Kasumi-1 (cell line): Measurements from ENCODE around the gene ACAD10.
"Not testable (repeated sequence)": the region's sequence is repeated elsewhere in the genome, so short reads cannot be mapped to it uniquely, and the experiment has no call there.

Source experiments
- DNase-seq, 2 experiments: peaks; one replicate each; lab custom pipeline; 2025; lab: John Stamatoyannopoulos, UW

The ACAD10 gene

DNA sequence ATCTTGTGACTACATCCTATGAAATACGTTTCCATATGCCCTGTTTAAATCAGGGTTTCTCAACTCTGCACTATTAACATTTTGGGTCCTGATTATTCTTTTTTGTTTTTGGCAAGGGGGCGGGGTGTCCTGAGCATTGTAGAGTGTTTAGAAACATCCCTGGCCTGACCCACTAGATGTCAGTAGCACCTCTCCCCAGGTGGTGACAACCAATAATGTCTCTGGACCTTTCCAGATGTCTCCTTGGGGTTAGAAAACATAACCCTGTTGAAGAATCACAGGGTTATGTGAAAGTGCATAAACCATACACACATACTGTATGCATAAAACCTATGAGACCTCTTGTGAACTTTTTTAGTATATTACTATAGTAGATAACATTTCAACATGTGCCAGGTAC is 1.4 kb downstream of the ACAD10 start:
- peak in 1 of 2 experiments; percentile 15 for DNase-seq

DNA sequence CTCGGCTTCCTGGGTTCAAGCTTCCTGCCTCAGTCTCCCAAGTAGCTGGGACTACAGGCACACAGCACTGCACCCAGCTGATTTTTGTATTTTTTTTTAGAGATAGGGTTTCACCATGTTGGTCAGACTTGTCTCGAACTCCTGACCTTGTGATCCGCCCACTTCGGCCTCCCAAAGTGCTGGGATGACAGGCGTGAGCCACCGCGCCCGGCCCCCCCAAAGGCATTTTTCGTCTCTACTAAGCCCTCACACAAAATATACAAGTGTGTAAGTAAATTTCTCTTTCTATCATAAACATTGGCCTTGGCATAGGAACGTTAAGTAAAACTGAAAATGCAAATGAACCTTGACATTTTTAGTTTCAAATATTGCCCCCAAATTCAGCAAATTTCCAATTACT is 2.1 kb downstream of the ACAD10 start:
- no peak for DNase-seq

DNA sequence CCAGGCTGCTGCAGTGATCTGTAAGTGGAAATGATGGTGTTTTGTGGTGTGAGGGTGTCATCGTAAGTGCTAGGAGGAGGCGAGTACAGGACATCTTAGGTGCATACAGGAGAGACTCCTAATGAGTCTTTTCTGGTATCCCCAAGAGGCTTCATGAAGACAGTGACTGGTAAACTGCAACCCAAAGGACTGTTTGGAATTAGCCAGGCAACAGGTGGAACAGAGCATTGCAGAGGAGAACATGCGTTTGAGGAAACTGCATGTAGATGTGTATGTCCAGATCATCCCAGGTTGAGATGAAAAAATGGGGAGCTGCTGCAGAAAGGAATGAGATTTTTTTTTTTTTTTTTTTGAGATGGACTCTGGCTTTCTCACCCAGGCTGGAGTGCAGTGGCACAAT is 5.4 kb downstream of the ACAD10 start:
- DNase-seq = no peak

DNA sequence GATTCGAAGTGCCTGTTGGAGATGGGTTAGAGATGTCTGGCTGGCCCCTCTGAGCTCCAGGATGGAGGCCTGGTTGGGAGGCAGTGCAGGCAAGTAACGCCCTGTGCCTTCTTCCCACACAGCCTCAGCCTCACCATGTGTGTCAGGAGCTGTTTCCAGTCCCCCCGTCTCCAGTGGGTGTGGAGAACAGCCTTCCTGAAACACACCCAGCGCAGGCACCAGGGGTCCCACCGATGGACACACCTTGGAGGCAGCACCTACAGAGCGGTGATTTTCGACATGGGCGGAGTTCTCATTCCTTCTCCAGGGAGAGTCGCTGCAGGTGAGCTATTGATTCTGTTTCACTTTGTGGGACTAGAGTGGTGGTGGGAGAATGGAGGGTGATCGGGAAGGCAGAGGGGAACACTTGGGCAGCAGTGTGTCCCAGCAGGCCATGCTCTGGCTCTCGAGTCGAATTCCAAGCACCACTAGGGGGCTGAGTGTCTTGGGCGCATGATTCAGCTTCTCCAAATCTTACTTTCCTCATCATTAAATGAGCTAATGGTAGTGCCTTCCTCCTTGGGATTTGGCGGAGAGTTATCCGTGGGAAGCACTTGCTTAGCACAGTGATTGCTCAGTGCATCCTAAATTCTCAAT is 6.8 kb downstream of the ACAD10 start:
- DNase-seq = peak; percentile 47 to 50

DNA sequence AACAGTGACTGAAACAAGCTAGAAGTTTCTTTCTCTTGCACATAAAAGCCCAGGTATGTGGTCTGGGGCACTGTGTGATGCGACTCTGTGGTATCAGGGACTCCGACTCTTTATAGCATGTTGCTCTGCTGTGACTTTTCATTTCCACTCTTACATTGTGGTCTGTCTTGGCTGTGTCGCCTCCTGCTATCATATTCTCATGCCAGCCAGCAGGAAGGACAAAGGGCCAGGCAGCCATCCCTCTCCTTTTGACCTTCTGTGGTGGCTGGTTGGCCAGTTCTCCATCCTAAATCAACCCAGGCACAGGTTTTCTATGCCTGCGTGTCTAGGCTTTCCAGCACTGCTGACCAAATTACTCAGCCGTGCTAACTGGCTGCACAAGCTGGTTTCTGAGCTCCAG is 8.0 kb downstream of the ACAD10 start:
- DNase-seq = no peak

DNA sequence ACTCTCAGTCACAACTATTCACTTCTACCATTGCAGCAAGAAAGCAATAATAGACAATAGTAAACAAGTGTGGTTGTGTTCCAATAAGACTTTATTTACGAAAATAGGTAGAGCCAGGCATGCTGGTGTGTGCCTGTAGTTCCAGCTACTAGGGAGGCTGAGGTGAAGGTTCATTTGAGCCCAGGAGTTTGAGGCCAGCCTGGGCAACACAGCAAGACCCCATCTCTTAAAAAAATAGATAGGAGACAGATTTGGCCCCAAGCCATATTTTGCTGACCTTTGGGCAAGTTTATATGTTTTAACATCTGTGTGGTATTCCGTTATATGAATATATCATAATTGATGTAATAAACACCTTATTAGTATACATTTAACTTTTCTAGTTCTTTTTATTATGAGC is 14.1 kb downstream of the ACAD10 start:
- no peak for DNase-seq

DNA sequence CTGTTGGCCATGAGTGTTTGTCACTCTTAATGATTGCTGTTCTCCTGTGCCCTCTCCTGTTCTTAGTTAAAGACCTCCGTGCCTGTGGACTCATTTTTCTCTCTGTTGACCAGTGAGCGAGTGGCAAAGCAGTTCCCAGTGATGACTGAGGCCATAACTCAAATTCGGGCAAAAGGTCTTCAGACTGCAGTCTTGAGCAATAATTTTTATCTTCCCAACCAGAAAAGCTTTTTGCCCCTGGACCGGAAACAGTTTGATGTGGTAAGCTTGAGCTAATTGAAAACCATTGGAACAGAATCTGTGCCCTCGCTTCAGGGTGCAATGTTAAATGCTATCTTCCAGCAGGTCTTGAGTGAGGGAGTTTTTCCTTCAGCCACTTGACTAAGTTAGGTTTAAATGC is 19.8 kb downstream of the ACAD10 start:
- DNase-seq = no peak

DNA sequence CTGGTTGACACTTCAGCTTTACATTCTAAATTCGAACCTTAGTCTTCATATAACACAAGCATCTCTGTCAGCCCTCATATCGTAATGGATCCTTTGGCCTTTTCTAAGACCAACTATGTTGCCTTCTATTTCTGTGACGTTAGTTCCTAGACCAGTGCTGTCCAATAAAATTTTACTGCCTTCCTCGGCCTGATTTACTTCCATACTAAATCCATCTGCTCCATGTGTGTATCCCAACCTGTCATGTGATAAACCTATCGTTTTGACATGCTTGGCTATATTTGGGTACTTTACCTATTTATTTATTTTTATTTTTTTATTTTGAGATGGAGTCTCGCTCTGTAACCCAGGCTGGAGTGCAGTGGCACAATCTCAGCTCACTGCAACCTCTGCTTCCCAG is 20.3 kb downstream of the ACAD10 start:
- DNase-seq = no peak

DNA sequence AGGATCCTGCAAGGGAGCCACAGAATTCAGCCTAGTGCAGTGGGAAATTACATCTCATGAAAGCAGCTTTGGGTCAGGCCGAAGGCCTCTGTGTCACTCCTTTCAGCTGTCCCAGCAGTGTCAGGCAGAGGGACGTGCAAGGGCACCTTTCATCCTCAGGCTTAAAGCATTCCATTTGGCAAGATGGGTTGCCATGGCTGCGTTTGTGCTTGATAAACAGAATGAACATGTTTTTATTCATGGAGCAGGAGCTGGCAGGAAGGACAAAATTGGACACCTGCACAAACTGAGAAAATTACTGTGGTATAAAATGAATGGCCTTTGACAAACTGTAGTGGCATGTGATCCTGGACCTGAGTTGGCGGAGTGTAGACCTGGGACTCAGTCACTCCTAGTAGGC is 29.4 kb downstream of the ACAD10 start:
- DNase-seq = no peak

DNA sequence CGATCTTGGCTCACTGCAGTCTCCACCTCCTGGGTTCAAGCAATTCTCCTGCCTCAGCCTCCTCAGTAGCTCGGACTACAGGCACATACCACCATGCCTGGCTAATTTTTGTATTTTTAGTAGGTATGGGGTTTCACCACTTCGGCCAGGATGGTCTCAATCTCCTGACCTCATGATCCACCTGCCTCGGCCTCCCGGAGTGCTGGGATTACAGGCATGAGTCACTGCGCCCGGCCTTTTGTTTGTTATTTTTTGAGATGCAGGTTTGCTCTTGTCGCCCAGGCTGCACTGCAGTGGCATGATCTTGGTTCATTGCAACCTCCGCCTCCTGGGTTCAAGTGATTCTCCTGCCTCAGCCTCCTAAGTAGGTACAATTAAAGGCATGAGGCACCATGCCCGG is 33.5 kb downstream of the ACAD10 start:
- DNase-seq = not testable (repeated sequence)

DNA sequence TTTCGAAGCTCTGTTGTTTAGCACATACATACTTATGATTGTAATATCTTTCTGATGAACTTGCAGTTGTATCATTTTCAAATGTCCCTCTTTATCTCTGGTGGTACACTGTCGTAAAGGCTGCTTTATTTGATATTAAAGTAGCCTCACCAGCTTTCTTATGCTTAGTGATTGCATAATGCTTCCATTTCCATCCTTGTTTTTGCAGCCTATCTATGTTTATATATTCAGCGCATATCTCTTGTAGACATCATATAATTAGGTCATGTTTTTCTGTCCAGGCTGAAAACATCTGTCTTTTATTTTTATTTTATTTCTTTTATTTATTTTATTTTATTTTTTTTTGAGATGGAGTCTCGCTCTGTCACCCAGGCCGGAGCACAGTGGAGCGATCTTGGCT is 34.6 kb downstream of the ACAD10 start:
- no peak for DNase-seq

DNA sequence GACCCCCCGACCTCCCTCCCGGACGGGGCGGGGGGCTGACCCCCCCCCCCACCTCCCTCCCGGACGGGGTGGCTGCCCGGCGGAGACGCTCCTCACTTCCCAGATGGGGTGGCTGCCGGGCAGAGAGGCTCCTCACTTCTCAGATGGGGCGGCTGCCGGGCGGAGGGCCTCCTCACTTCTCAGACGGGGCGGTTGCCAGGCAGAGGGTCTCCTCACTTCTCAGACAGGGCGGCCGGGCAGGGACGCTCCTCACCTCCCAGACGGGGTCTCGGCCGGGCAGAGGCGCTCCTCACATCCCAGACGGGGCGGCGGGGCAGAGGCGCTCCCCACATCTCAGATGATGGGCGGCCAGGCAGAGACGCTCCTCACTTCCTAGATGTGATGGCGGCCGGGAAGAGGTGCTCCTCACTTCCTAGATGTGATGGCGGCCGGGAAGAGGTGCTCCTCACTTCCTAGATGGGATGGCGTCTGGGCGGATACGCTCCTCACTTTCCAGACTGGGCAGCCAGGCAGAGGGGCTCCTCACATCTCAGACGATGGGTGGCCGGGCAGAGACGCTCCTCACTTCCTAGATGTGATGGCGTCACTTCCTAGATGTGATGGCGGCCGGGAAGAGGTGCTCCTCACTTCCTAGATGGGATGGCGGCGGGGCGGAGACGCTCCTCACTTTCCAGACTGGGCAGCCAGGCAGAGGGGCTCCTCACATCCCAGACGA is 38.0 kb downstream of the ACAD10 start:
- DNase-seq = not testable (repeated sequence)

DNA sequence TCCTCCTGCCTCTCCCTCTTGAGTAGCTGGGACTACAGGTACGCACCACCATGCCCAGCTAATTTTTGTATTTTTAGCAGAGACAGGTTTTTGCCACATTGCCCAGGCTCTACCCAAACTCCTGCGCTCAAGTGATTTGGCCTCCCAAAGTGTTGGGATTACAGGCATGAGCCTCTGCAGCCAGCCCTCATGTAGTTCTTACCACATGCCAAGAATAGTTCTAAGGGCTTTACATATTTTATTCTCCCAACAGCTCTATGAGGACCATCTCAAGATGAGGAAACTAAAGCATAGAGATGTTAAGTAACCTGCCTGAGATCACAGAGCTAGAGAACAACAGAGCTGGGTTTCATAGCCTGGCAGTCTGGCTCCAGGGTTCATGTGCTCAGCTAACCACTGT is 42.9 kb downstream of the ACAD10 start:
- DNase-seq = no peak

DNA sequence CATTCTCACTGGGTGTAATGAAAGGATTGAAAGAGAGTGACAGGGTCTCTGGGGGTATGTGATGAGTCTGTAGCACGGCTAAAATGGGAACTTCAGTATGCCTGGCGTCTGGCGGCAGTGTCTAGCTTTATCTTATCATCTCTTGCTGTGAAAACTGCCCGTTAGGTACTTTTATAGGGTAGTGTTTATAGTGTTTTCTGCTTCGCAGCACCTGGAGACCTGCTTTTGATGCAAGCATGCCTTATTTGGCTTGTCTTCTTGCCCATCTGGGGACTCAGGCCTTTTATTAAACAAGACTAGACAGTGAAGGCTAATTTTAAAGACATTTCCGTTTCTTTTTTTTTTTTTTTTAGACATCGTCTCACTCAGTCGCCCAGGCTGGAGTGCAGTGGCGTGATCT is 44.6 kb downstream of the ACAD10 start:
- no peak for DNase-seq

DNA sequence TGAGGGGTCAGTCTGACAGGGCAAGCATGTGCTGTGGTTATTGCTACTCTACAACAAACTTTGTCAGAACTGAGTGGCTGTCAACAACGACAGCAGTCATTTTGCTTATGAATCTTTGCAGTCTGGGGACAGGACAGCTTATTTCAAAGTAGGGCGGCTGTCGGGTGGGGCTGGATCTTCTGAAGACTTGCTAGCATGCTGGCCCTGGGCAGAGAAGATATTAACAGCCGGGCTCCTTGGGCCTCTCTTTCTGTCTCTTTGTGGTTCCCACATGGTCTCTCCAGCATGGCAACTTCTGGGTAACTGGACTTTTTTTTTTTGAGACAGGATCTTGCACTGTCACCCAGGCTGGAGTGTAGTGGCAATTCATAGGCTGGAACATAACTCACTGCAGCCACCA is 46.9 kb downstream of the ACAD10 start:
- no peak for DNase-seq

DNA sequence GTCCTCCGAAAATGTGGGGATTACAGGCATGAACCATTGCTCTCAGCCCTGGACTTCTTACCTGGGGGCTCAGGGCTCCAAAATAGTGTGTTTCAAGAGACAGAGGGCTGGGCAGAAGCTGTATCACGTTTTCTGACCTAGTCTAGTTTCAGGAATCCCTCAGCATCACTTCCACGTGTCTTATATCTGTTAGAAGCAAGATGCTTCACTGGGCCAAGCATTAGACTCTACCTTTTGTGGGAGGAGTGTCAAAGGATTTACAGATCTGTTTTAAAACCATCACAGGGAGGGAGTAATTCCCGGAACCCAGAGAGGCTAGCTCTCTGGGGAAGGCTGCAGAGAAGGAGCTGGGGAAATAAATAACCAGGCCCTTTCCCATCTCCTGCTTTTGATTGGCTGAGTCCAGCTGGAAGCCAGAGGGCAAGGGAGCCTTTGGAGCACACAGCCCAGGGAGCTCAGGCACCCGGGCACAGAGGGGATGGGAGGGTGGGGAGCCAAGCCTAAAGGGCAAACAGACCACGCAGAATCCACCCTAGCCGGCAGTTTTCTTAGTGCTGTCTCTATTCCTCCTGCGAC is 47.6 kb downstream of the ACAD10 start:
- no peak for DNase-seq

DNA sequence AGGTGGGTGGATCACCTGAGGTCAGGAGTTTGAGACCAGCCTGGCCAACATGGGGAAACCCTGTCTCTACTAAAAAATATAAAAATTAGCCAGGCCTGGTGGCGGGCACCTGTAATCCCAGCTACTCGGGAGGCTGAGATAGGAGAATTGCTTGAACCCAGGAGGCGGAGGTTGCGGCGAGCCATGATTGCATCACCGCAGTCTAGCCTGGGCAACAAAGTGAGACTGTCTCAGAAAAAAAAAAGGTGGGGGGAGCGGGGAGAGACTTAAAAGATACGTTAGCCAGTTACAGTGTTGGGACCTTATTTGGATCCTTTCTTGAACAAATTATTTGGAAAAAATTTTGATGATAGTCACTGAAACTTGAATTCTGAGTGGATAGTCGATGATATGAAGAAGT is 53.7 kb downstream of the ACAD10 start:
- not testable (repeated sequence) for DNase-seq

DNA sequence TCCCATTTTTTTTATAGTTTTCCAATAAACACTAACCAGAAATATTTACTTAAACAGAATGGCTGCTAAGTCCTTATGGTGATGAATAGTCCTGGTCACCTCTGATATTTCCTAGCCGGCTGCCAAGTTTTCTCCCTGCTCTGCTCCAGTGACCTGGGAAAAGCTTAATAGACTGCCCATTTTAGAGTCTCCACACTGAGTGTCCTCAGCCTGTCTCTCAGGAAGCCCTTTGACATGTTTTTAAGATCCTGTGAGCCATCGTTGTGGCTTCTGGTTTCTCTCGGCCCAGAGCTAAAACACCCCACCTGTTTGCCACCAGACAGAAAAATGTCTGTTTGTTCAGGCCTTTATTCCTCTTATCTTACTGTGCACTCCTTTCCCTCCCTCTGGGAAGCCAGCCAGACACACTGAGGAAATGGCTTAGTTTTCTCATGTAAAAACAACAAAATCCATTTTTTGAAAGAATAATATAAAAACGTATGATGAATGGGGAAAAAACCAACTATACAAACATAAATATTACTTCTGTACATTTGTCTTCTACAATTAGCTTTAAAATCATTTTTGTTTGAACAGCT is 55.5 kb downstream of the ACAD10 start:
- DNase-seq = no peak

DNA sequence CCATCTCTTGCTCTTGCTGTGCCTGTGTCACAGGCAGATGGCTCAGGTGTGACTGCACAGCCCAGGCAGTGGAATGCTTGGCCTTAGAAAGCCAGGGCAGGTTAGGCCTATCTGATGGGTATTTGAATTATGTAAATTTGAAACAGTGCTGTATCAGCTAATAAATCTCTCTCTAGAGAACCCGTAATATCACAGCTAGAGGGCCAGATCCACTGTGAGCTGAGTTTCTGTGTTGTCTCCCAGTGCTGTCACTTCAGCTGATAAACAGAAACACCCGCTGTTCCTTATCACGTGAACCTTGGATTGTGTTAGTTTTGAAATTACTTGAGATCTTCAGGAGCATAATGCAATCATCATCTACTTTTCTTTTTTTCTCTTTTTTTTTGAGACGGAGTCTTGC is 59.4 kb downstream of the ACAD10 start:
- no peak for DNase-seq

DNA sequence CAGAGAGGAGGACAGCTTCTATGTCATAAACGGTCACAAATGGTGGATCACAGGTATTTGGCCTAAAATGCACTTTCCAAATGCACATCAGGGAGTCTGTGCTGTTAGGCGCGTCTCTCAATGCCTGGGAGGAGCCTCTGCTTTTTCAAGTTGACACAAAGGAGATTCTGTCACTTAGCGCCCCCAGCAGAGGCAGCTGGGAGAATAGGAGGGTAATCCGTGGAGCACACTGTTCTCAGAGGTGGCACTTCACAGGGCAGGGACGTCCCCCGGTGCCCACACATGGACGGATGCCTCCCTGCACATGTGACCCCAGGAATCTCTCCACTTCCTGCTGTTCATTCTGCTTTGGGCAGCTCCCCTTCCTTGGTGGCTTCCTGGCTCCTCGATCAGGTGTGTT is 61.5 kb downstream of the ACAD10 start:
- DNase-seq = no peak

DNA sequence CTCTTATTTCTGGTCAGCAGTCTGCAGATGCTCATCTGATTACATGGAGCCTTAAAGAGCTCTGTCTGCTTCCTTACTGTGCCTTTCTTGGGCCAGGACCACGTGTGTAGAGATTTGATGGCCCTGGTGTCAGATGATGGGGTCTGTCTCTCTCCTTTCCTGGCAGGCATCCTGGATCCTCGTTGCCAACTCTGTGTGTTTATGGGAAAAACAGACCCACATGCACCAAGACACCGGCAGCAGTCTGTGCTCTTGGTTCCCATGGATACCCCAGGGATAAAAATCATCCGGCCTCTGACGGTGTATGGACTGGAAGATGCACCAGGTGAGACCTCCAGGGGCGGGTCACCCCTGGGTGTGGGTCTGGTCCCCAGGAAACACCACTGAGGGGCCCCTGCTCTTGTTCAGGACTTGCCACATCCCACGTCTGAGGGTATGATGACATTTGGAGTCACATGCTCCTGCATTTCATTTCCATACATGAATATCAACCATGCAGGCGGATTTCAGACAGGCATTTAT is 62.4 kb downstream of the ACAD10 start:
- DNase-seq = no peak

DNA sequence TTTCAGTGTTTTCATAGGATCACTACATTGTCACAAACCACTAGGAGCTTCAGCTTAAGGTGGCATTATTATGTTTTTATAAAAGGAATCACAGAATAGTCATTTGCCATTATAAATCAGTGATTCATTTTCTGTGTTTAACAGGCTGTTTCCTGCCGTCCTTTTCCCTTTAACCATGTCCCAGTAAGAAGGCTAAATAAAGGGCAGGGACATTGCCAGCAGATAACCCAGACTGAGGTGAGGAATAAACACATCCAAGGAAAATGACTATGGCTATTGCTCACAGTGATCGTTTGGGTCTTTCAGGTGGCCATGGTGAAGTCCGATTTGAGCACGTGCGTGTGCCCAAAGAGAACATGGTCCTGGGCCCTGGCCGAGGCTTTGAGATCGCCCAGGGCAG is 63.0 kb downstream of the ACAD10 start:
- no peak for DNase-seq

DNA sequence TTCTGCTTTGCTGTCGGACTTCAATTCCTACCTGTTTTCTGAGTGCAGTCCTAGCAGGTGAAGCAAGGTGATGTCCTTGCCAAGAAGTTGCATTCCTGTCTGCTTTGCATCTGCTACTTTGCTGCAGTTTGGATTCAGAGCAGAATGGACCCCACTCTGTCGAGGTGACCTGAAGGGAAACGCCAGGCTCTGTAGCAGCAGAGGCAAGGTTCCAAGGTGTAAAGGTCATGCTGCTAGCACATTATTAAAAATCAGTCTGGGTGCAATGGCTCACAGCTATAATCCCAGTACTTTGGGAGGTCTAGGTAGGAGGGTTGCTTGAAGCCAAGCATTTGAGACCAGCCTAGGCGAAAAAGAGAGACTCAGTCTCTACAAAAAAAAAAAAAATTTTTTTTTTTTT is 63.5 kb downstream of the ACAD10 start:
- DNase-seq = no peak
